ENCODE data around the gene SLC12A4.
"Not testable (repeated sequence)": the region's sequence is repeated elsewhere in the genome, so short reads cannot be mapped to it uniquely, and the experiment has no call there.

Gene SLC12A4

DNA sequence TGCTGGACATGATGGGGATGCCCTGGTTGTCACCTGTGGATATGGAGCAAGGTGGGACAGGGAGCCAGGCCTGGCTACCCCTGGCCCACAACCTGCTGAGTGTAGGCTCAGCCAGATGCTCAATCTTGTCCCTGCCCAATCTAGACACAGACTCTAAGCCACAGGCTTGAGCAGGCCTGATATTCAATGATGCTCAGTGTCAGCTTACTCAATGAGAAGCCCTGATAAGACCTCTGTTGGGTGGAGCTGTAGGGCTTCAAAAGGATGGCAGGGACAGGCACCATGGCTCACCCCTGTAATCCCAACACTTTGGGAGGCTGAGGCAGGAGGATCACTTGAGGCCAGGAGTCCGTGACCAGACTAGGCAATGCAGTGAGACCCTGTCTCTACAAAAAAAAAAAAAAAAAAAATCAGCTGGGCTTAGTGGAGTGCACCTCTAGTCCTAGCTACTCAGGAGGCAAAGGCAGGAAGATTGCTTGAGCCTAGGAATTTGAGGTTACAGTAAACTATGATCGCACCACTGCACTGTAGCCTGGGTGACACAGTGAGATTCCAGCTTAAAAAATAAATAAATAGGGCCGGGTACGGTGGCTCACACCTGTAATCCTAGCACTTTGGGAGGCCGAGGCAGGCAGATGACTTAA lies 27.9 kb downstream of the SLC12A4 start:
- no peak overlapping the region for H3K4me3 ChIP-seq (ENCODE audit: low read depth, low read length)
- no peak for DNase-seq (ENCODE audit: low read depth)
- TF ChIP-seq, protein P1, sequence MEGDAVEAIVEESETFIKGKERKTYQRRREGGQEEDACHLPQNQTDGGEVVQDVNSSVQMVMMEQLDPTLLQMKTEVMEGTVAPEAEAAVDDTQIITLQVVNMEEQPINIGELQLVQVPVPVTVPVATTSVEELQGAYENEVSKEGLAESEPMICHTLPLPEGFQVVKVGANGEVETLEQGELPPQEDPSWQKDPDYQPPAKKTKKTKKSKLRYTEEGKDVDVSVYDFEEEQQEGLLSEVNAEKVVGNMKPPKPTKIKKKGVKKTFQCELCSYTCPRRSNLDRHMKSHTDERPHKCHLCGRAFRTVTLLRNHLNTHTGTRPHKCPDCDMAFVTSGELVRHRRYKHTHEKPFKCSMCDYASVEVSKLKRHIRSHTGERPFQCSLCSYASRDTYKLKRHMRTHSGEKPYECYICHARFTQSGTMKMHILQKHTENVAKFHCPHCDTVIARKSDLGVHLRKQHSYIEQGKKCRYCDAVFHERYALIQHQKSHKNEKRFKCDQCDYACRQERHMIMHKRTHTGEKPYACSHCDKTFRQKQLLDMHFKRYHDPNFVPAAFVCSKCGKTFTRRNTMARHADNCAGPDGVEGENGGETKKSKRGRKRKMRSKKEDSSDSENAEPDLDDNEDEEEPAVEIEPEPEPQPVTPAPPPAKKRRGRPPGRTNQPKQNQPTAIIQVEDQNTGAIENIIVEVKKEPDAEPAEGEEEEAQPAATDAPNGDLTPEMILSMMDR (IDR thresholded peaks at IDR 0.05; ENCODE audit: insufficient read depth, low read depth, low read length, missing control alignments): no peak

DNA sequence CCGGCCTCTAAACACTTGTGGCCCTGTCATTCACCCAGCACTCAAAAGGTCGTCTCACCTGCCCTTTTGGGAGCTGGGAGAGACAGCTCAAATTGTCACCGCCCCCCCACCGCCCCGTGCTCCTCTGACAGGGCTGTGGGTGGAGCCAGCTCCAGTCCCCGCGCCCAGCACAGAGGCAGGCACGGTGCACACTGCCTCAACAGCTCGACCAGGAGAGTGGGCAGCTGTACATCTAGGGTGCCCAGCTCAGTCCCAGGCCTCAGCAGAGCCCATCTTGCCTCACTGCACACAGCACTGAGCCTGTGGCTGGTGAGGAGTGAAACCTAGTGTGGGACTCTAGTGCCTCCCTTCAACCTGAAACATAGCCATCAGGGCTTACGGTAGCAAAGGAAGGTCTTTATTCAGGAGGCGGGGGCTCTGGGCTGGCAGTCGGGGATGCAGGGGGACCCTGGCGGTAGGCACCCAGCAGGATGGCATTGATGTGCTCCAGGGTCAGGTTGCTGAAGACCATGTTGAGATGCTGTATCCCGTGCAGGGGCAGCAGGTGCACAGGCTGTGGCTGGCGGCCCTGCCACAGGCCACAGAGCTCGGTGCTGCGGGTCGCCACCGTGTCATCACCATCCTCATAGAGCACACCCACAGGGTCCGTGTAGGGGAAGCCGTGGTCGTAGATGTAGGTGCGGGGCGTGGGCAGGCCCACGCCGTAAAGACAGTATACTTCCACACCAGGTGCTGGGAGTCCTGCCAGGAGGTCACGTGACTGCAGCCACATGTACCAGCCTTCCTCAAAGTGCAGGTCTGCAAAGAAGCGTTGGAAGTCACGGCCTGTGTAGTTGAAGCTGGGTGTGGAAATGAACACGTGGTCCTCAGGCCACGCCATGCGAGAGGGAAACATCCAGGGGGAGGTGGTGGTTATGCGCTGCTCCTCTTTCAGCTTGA lies 28.7 kb downstream of the SLC12A4 start:
- TF ChIP-seq, protein P1 (IDR thresholded peaks at IDR 0.05; ENCODE audit: insufficient read depth, low read depth, low read length, missing control alignments): no peak
- no peak for DNase-seq (ENCODE audit: low read depth)
- H3K4me3 ChIP-seq (ENCODE audit: low read depth, low read length): no peak overlapping the region

DNA sequence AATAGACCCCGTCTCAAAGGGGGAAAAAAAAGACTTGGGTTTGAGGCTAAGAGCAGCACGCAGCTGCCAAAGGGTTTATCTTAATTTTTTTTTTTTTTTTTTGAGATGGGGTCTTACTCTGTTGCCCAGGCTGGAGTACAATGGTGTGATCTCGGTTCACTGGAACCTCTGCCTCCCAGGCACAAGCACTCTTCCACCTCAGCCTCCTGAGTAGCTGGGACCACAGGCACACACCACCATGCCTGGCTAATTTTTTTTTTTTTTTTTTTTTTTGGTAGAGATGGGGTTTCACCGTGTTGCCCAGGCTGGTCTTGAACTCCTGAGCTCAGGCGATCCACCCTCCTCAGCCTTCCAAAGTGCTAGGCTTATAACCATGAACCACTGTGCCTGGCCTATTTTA lies 30.7 kb downstream of the SLC12A4 start:
- not testable (repeated sequence) for DNase-seq (ENCODE audit: low read depth); H3K4me3 ChIP-seq (ENCODE audit: low read depth, low read length)

DNA sequence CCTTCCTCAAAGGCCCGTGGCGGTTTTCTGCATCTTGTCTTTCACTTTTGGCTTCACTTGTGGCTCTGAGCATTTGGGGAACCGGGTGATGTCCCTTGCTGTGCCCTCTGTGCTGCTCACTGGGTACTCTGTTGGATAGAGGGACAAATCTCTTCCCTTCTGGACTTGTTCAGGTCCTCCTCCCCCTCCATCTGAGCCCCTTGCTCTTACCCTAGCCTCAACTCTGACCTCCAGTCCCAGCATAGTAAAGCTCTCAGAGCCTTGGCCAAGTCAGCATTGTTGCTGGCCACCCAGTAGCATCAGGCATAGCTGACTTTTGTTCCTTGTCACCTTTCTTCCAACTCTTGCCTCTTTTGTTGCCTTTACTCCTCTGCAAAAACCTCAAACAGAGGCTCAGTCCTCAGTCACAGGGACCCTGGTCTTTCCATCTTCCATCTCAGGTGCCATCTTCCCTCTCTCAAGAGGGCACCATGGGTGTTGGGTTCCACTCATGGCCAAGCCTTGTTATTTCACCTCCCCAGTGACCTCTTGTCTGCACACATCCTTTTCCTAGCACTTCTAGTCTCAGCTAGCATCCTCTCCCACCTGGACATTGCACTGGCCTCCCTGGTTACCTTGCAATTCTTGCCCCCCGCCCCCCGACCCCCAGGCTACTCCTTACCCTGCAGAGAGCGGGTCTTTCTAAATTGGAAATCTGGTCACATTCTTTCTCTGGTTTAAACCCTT lies 31.4 kb downstream of the SLC12A4 start:
- peak; percentile 93 for DNase-seq (ENCODE audit: low read depth)
- TF ChIP-seq, protein P1 (IDR thresholded peaks at IDR 0.05; ENCODE audit: insufficient read depth, low read depth, low read length, missing control alignments): no peak
- H3K4me3 ChIP-seq (ENCODE audit: low read depth, low read length): peak overlapping the region; percentile 88

DNA sequence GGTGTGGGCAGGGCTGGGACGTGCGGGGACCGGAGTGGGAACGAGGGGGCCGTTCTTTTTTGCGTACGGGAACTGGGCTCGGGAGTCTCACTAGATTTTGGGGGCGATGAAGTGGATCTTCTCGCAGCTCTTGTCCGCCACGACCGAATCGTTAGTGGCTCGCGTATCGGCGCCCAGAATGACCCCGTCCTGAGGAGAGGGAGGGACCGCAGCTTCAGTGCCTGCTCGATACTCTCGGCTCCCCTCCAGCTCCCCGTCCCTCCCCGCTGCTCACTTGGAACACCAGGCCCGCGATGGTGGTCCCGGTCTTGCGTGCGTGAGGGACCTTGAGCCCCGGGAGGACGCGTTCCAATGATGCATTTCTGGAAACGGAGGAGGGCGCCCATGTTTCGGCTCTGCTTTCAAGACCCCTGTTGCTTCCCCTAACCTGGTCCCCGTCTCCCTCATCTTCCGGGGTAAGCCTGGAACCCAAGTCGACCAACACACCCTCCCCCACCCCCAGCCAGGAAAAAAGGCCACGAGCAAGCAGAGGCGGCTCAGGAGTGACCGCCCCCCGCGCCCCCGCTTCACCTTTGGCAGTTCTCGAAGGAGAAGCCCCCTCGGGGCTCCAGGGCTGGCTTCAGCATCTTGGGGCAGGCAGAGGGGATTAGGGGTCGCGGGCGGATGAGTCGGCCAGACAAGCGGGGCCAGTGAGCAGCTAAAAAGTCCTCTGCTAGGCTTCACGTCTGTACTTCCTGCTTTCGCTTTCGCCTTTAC lies 32.1 kb downstream of the SLC12A4 start, which contains the start of gene PSMB10:
Gene PSMB10, minus strand, starts transcription at position 727 of the 756 bp plus-strand sequence. Its CDS starts 101 bp downstream, at position 626.
- DNase-seq (ENCODE audit: low read depth): peak; percentile 64
- peak within 1 kb of the TSS; percentile 88 for H3K4me3 ChIP-seq (ENCODE audit: low read depth, low read length)
- TF ChIP-seq, protein P1 (IDR thresholded peaks at IDR 0.05; ENCODE audit: insufficient read depth, low read depth, low read length, missing control alignments): no peak

DNA sequence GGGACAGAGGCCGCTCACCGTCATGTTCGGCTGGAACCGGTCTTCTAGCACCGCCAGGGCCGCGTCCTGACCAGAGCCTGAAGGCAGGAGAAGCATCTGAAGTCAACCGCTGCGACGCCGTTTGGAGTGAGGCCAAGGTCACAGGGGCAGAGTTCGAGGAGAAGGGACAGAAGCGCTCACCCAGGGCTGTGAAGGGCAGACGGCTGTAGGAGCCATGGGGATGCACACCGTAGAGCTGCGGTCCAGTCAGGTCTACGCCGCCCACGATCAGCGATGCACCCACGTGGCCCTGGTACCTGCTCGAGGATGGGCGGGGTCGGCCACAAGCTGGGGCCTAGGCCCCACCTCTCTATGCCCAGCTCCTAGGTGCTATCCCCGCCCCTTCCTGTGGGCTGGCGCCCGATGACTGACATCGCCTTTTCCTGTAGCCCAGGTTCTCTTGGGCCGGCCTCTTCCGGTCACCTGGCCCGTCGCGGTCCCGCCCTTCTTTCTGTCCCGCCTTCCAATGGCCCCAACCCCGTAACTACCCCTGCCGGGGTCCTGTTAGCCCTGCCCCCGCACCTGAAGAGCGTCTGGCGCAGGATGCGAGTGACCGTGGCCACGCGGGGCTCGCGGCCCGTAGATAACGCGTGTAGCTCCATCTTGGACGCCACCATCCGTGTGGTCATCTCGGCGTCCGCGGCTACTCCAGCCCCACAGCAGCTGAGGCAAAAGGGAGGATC lies 32.9 kb downstream of the SLC12A4 start:
- DNase-seq (ENCODE audit: low read depth): peak; percentile 97
- peak overlapping the region; percentile 88 for H3K4me3 ChIP-seq (ENCODE audit: low read depth, low read length)
- TF ChIP-seq, protein P1 (IDR thresholded peaks at IDR 0.05; ENCODE audit: insufficient read depth, low read depth, low read length, missing control alignments): no peak
